IMR-90 (cell line): ENCODE measurements around the gene WNT3. TPM values are rescaled to one million over a fixed set of nuclear protein-coding genes. Genes with fewer than 3 reads are reported as not detected.

Experiments
- ATAC-seq: fragments of 200-7000 bp; cut with Tn5 transposase; 2 replicates; pipeline ENCODE4 v1.9.1; 2020; ENCODE audit warnings: low read depth, mild to moderate bottlenecking, moderate library complexity
- BruUV-seq: library from RNA; stranded (reverse); fragments of 400-500 nt; replicated peaks from 2 replicates; lab custom pipeline; 2021; lab: Mats Ljungman, UMichigan
- CTCF ChIA-PET: fragments of 300-600 bp; formaldehyde crosslinking; extraction: SDS; loops from one replicate; lab custom pipeline; 2021; ENCODE audit warnings: antibody characterized with exemption; lab: Yijun Ruan, JAX
- POLR2A ChIA-PET: fragments of 300-600 bp; sonication (Branson Sonifier 250); formaldehyde crosslinking; loops from one replicate; lab custom pipeline; 2022; ENCODE audit warnings: antibody characterized with exemption; ENCODE audit not compliant: unreplicated experiment; lab: Charles Lee
- DNase-seq: peaks from one replicate; pipeline ENCODE4 v3.0.0; 2013
- H2AFZ ChIP-seq: replicated peaks from 2 replicates; pipeline ENCODE3; 2013; ENCODE audit warnings: low read length, mild to moderate bottlenecking; ENCODE audit not compliant: poor library complexity
- H2AK5ac ChIP-seq: 2 replicates; pipeline ENCODE4 v1.6.1; 2013; ENCODE audit warnings: low read depth, low read length, inconsistent platforms
- H2AK9ac ChIP-seq: replicated peaks from 2 replicates; pipeline ENCODE3; 2013; ENCODE audit warnings: mild to moderate bottlenecking, low read depth, low read length, moderate library complexity; ENCODE audit not compliant: poor library complexity
- H2BK120ac ChIP-seq: 2 replicates; pipeline ENCODE4 v1.6.1; 2013; ENCODE audit warnings: low read depth, low read length, inconsistent platforms
- H2BK15ac ChIP-seq: 3 replicates; pipeline ENCODE4 v1.6.1; 2013; ENCODE audit warnings: low read depth, low read length, inconsistent platforms
- H2BK20ac ChIP-seq: 2 replicates; pipeline ENCODE4 v1.6.1; 2013; ENCODE audit warnings: low read depth, mild to moderate bottlenecking, inconsistent platforms, low read length, moderate library complexity
- H2BK5ac ChIP-seq: 2 replicates; pipeline ENCODE4 v1.6.1; 2013; ENCODE audit warnings: mild to moderate bottlenecking, low read depth, low read length, inconsistent platforms; ENCODE audit not compliant: poor library complexity, severe bottlenecking
- H3K14ac ChIP-seq: replicated peaks from 2 replicates; pipeline ENCODE4 v1.6.1; 2013; ENCODE audit warnings: low read depth, low read length, inconsistent platforms
- H3K18ac ChIP-seq: 2 replicates; pipeline ENCODE4 v1.6.1; 2013; ENCODE audit warnings: low read depth, low read length, control low read depth
- H3K23ac ChIP-seq: 2 replicates; pipeline ENCODE4 v1.6.1; 2013; ENCODE audit warnings: low read depth, low read length, inconsistent platforms
- H3K27ac ChIP-seq: 2 replicates; pipeline ENCODE4 v1.5.1; 2013; ENCODE audit warnings: mild to moderate bottlenecking, control low read depth, low read length; ENCODE audit not compliant: insufficient read depth
- H3K27me3 ChIP-seq: 2 replicates; pipeline ENCODE4 v1.6.1; 2013; ENCODE audit warnings: low read length; ENCODE audit not compliant: control insufficient read depth, insufficient read depth
- H3K36me3 ChIP-seq: 2 replicates; pipeline ENCODE4 v1.6.1; 2013; ENCODE audit warnings: low read length, mixed read lengths; ENCODE audit not compliant: control insufficient read depth, insufficient read depth
- H3K4ac ChIP-seq: 2 replicates; pipeline ENCODE4 v1.6.1; 2013; ENCODE audit warnings: low read depth, low read length, inconsistent platforms
- H3K4me1 ChIP-seq: 2 replicates; pipeline ENCODE4 v1.6.1; 2013; ENCODE audit warnings: low read length, mixed read lengths; ENCODE audit not compliant: control insufficient read depth, insufficient read depth
- H3K4me2 ChIP-seq: 2 replicates; pipeline ENCODE4 v1.6.1; 2013; ENCODE audit warnings: low read depth, mild to moderate bottlenecking, control low read depth, low read length, moderate library complexity
- H3K4me3 ChIP-seq: 2 replicates; pipeline ENCODE4 v1.5.1; 2013; ENCODE audit warnings: low read depth, mild to moderate bottlenecking, control low read depth, low read length, moderate library complexity; ENCODE audit not compliant: insufficient read depth
- H3K56ac ChIP-seq: 2 replicates; pipeline ENCODE4 v1.6.1; 2013; ENCODE audit warnings: low read length, inconsistent platforms; ENCODE audit not compliant: insufficient read depth; ENCODE audit errors: extremely low read depth
- H3K79me1 ChIP-seq, 2 experiments: 2 replicates each; pipeline ENCODE4 v1.6.1; 2013; ENCODE audit warnings: low read length in 2 of 2, inconsistent platforms in 1 of 2, low read depth in 1 of 2
- H3K9ac ChIP-seq: 2 replicates; pipeline ENCODE4 v1.6.1; 2013; ENCODE audit warnings: low read depth, low read length, control low read depth
- H3K9me1 ChIP-seq: 2 replicates; pipeline ENCODE4 v1.6.1; 2013; ENCODE audit warnings: low read length, inconsistent platforms; ENCODE audit not compliant: insufficient read depth
- H3K9me3 ChIP-seq: 2 replicates; pipeline ENCODE4 v1.6.1; 2013; ENCODE audit warnings: low read length; ENCODE audit not compliant: control insufficient read depth, insufficient read depth
- H4K20me1 ChIP-seq: 2 replicates; pipeline ENCODE4 v1.6.1; 2013; ENCODE audit warnings: low read length, inconsistent platforms; ENCODE audit not compliant: insufficient read depth
- H4K5ac ChIP-seq: 2 replicates; pipeline ENCODE4 v1.6.1; 2013; ENCODE audit warnings: mild to moderate bottlenecking, low read depth, low read length, control low read depth
- H4K8ac ChIP-seq, 2 experiments: 2 replicates each; pipeline ENCODE4 v1.6.1; 2013; ENCODE audit warnings: low read depth in 2 of 2, low read length in 2 of 2, control low read depth in 1 of 2, inconsistent platforms in 1 of 2
- H4K91ac ChIP-seq: 2 replicates; pipeline ENCODE4 v1.6.1; 2013; ENCODE audit warnings: low read depth, low read length, inconsistent platforms; ENCODE audit not compliant: insufficient read depth
- BHLHE40 ChIP-seq: fragments of 150-350 bp; IDR thresholded peaks from 2 replicates; pipeline ENCODE4 v1.6.1; 2016; ENCODE audit warnings: mild to moderate bottlenecking, low read depth, low read length
- CEBPB ChIP-seq: IDR thresholded peaks from 2 replicates; pipeline ENCODE4 v1.6.1; 2012; ENCODE audit warnings: low read depth, low read length, improper control_type of control experiment
- ELK1 ChIP-seq: fragments of 150-350 bp; IDR thresholded peaks from 2 replicates; pipeline ENCODE4 v1.6.1; 2016; ENCODE audit warnings: low read depth, mild to moderate bottlenecking, low read length, moderate library complexity, borderline replicate concordance
- FOS ChIP-seq: fragments of 150-350 bp; IDR thresholded peaks from 2 replicates; pipeline ENCODE4 v1.6.1; 2016; ENCODE audit warnings: low read depth, low read length
- MAFK ChIP-seq: IDR thresholded peaks from 2 replicates; pipeline ENCODE4 v1.6.1; 2012; ENCODE audit warnings: low read depth, low read length, improper control_type of control experiment
- MAZ ChIP-seq: IDR thresholded peaks from 2 replicates; pipeline ENCODE4 v1.6.1; 2012; ENCODE audit warnings: low read depth, mild to moderate bottlenecking, low read length, improper control_type of control experiment, moderate library complexity, borderline replicate concordance
- MXI1 ChIP-seq: IDR thresholded peaks from 2 replicates; pipeline ENCODE4 v1.6.1; 2012; ENCODE audit warnings: low read depth, mild to moderate bottlenecking, low read length, moderate library complexity, borderline replicate concordance
- NFE2L2 ChIP-seq: fragments of 150-350 bp; IDR thresholded peaks from 2 replicates; pipeline ENCODE4 v1.6.1; 2016; ENCODE audit warnings: low read depth, mild to moderate bottlenecking, low read length
- POLR2A ChIP-seq: IDR thresholded peaks from 2 replicates; pipeline ENCODE4 v1.6.1; 2012; ENCODE audit warnings: mild to moderate bottlenecking, low read depth, low read length
- RAD21 ChIP-seq: IDR thresholded peaks from 2 replicates; pipeline ENCODE4 v1.6.1; 2012; ENCODE audit warnings: low read length, improper control_type of control experiment
- RCOR1 ChIP-seq: IDR thresholded peaks from 2 replicates; pipeline ENCODE4 v1.6.1; 2012; ENCODE audit warnings: mild to moderate bottlenecking, low read length, improper control_type of control experiment; ENCODE audit not compliant: insufficient replicate concordance
- RFX5 ChIP-seq: IDR thresholded peaks from 2 replicates; pipeline ENCODE4 v1.8.0; 2012; ENCODE audit warnings: low read depth, mild to moderate bottlenecking, low read length, moderate library complexity
- SMC3 ChIP-seq: fragments of 150-350 bp; IDR thresholded peaks from 2 replicates; pipeline ENCODE4 v1.6.1; 2016; ENCODE audit warnings: low read depth, mild to moderate bottlenecking, antibody characterized with exemption, low read length, moderate library complexity
- USF2 ChIP-seq: fragments of 150-350 bp; IDR thresholded peaks from 2 replicates; pipeline ENCODE4 v1.6.1; 2017; ENCODE audit warnings: mild to moderate bottlenecking, antibody characterized with exemption, low read length, low read depth
- WGBS, 2 experiments: methylation state at CpG; one replicate each; pipeline versions ENCODE4 v1.1.5 to v1.1.7; 2013; ENCODE audit warnings: missing lambda C conversion rate in 2 of 2; ENCODE audit not compliant: insufficient read length in 1 of 2; ENCODE audit errors: extremely low coverage in 2 of 2; 5-methylcytosine and 5-hydroxymethylcytosine counted together
- dilution Hi-C: fragments of 300-500 bp; cut with HindIII; formaldehyde crosslinking; loops from one replicate; pipeline ENCODE4 v1.14.3; 2018; ENCODE audit warnings: low sequenced_read_pairs; ENCODE audit not compliant: unreplicated experiment
- in situ Hi-C: fragments of 300-500 bp; cut with MboI; formaldehyde crosslinking; loops from 3 replicates; pipeline ENCODE4 v1.14.3; 2019; ENCODE audit warnings: low sequenced_read_pairs, inconsistent platforms, mixed read lengths
- intact Hi-C: fragments of 100-400 bp; cut with micrococcal nuclease; formaldehyde crosslinking; loops from 2 replicates; pipeline ENCODE4 v1.10.0; 2022
- polyA plus RNA-seq, 3 experiments: library from polyadenylated mRNA; depleted of rRNA; stranded (reverse); fragments of >200 nt; gene quantifications; 2 replicates each; pipeline ENCODE4 v1.2.3, GENCODE V29; 2012; ENCODE audit warnings: low replicate concordance in 1 of 3
- total RNA-seq: library from RNA; depleted of rRNA; stranded (reverse); fragments of >200 nt; gene quantifications from 2 replicates; pipeline ENCODE4 v1.2.3, GENCODE V29; 2012
- TF ChIP-seq, protein P1 (sequence below): conservative IDR thresholded peaks from 2 replicates; pipeline ENCODE4 v1.5.1; 2012; ENCODE audit warnings: mild to moderate bottlenecking, low read depth, low read length, improper control_type of control experiment

WNT3 gene
- total and polyA plus RNA-seq, 2 of the 4 experiments (the other 2 are of a cell fraction) = 0.72 to 1.0 TPM

- H3K14ac ChIP-seq = no peak overlapping the region
- no peak overlapping the region for H3K56ac ChIP-seq
- no peak overlapping the region for H4K91ac ChIP-seq
- peaks cover 48% of the 10 kb centered on the region for H3K27me3 ChIP-seq
- no peak overlapping the region for H2BK120ac ChIP-seq
- H4K8ac ChIP-seq = no peak overlapping the region
- H2AK5ac ChIP-seq = no peak overlapping the region
- H3K23ac ChIP-seq = no peak overlapping the region
- dilution Hi-C loops (no loop called here), in situ Hi-C loops (no loop called here), intact Hi-C loops (no loop called here)
- no peak overlapping the region for H2AK9ac ChIP-seq
- H3K36me3 ChIP-seq = no peaks in the 10 kb centered on the region
- no peak overlapping the region for H2BK5ac ChIP-seq
- no peaks in the 10 kb centered on the region for H3K9me1 ChIP-seq
- no peak overlapping the region for H3K4me2 ChIP-seq
- H2BK15ac ChIP-seq = no peak overlapping the region
- H2BK20ac ChIP-seq = no peak overlapping the region
- BruUV-seq = no TSS peak
- H4K20me1 ChIP-seq = no peaks in the 10 kb centered on the region
- H3K4me1 ChIP-seq = no peaks in the 10 kb centered on the region
- no peak overlapping the region for H2AFZ ChIP-seq
- H3K18ac ChIP-seq = no peak overlapping the region
- peaks cover 3% of the 10 kb centered on the region for H3K9me3 ChIP-seq
- ATAC-seq (no peak), DNase-seq (no peak)
- no peak overlapping the region for H4K5ac ChIP-seq
- H3K9ac ChIP-seq = no peak overlapping the region
- no peak overlapping the region for H3K4me3 ChIP-seq
- WGBS, 2 experiments = no CpG with 5 or more reads among the region's 2 CpGs
- H3K79me1 ChIP-seq = no peaks in the 10 kb centered on the region
- no peak overlapping the region for H3K4ac ChIP-seq
- ChIA-PET CTCF (no interaction called here), POLR2A (no interaction called here)
- TF ChIP-seq CEBPB = no peak
- no peak for TF ChIP-seq NFE2L2
- no peak for TF ChIP-seq SMC3
- no peak for TF ChIP-seq ELK1
- no peak for TF ChIP-seq FOS
- TF ChIP-seq, protein P1, sequence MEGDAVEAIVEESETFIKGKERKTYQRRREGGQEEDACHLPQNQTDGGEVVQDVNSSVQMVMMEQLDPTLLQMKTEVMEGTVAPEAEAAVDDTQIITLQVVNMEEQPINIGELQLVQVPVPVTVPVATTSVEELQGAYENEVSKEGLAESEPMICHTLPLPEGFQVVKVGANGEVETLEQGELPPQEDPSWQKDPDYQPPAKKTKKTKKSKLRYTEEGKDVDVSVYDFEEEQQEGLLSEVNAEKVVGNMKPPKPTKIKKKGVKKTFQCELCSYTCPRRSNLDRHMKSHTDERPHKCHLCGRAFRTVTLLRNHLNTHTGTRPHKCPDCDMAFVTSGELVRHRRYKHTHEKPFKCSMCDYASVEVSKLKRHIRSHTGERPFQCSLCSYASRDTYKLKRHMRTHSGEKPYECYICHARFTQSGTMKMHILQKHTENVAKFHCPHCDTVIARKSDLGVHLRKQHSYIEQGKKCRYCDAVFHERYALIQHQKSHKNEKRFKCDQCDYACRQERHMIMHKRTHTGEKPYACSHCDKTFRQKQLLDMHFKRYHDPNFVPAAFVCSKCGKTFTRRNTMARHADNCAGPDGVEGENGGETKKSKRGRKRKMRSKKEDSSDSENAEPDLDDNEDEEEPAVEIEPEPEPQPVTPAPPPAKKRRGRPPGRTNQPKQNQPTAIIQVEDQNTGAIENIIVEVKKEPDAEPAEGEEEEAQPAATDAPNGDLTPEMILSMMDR = no peak
- no peak for TF ChIP-seq RAD21
- no peak for TF ChIP-seq MXI1
- TF ChIP-seq POLR2A = no peak
- no peak for TF ChIP-seq RCOR1
- TF ChIP-seq USF2 = no peak
- TF ChIP-seq RFX5 = no peak
- TF ChIP-seq BHLHE40 = no peak
- no peak for TF ChIP-seq MAFK
- no peak for TF ChIP-seq MAZ
- no peak overlapping the region for H3K27ac ChIP-seq
These were observed 8.8 kb upstream of the WNT3 start for GRCh38 chr17:46827274-46827673.
